Measurements from ENCODE around the gene NCBP3.

DNA sequence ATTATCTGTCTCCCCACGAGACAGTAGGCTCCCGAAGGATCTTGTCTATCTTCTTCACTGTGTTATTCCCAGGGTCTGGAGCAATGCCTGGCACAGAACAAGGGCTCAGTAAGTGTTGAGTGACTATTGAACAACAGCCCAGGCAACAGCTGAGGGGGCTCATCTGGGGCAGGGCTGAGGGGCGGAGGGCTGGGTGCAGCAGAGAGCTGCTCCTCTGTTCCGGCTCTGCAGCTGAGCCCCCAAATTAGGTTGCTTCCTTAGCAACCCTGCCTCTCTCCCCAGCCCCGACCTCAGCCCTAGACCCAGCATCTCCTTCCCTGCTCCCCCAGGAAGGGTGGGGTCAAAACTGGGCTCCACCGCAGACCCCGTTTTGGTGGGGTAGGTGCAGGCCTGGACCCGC is 77.3 kb downstream of the NCBP3 start:
- TF ChIP-seq CTCF (IDR thresholded peaks at IDR 0.05) (no peak), POLR2AphosphoS5 (IDR thresholded peaks at IDR 0.05) (no peak), POLR2A (IDR thresholded peaks at IDR 0.05) (no peak)

Data from gastroesophageal sphincter (tissue), 3 donors.